Measurements from ENCODE around the gene PCBD1.
"Not testable (repeated sequence)": the region's sequence is repeated elsewhere in the genome, so short reads cannot be mapped to it uniquely, and the experiment has no call there.

The PCBD1 gene

GRCh38 chr10:70887804-70888800 is at the start of gene PCBD1:
PCBD1 (minus strand) TSS chr10:70888565; CDS start chr10:70888533, 32 bp downstream.
- DNase-seq, result peak; percentile 68

- DNase-seq, result no peak
Observed at GRCh38 chr10:70937661-70938060, 49.3 kb upstream of the PCBD1 start.

GRCh38 chr10:70936111-70936510 is 47.7 kb upstream of the PCBD1 start:
- DNase-seq, result no peak

- DNase-seq, result no peak
Observed at GRCh38 chr10:70935631-70936030, 47.3 kb upstream of the PCBD1 start.

- no peak for DNase-seq
Observed at GRCh38 chr10:70935125-70935625, 46.8 kb upstream of the PCBD1 start.

- DNase-seq, result no peak
Observed at GRCh38 chr10:70934701-70935100, 46.3 kb upstream of the PCBD1 start.

GRCh38 chr10:70932392-70933196 is 44.2 kb upstream of the PCBD1 start:
- DNase-seq, result no peak

GRCh38 chr10:70931168-70931815 is 42.9 kb upstream of the PCBD1 start:
- no peak for DNase-seq

- DNase-seq, result no peak
Observed at GRCh38 chr10:70930263-70931000, 42.1 kb upstream of the PCBD1 start.

- DNase-seq, result no peak
Observed at GRCh38 chr10:70928140-70928539, 39.8 kb upstream of the PCBD1 start.

GRCh38 chr10:70927189-70927943 is 39.0 kb upstream of the PCBD1 start:
- no peak for DNase-seq

GRCh38 chr10:70926226-70927000 is 38.0 kb upstream of the PCBD1 start:
- DNase-seq, result no peak

- DNase-seq, result peak; percentile 59
Observed at GRCh38 chr10:70925377-70926225, 37.2 kb upstream of the PCBD1 start.

- DNase-seq, result no peak
Observed at GRCh38 chr10:70923696-70924095, 35.3 kb upstream of the PCBD1 start.

GRCh38 chr10:70921285-70921684 is 32.9 kb upstream of the PCBD1 start:
- DNase-seq, result no peak

- no peak for DNase-seq
Observed at GRCh38 chr10:70920519-70920918, 32.2 kb upstream of the PCBD1 start.

GRCh38 chr10:70919906-70920305 is 31.5 kb upstream of the PCBD1 start:
- DNase-seq, result not testable (repeated sequence)

- no peak for DNase-seq
Observed at GRCh38 chr10:70918851-70919530, 30.6 kb upstream of the PCBD1 start.

GRCh38 chr10:70917635-70918034 is 29.3 kb upstream of the PCBD1 start:
- DNase-seq, result no peak
